HG03457 (cell line): Measurements from ENCODE around the gene ANXA2.
"Not testable (repeated sequence)": the region's sequence is repeated elsewhere in the genome, so short reads cannot be mapped to it uniquely, and the experiment has no call there.

Experiments
- ATAC-seq: cut with Tn5 transposase; IDR thresholded peaks from one replicate; pipeline ENCODE4 v1.9.1; 2021; ENCODE audit warnings: moderate number of reproducible peaks; ENCODE audit not compliant: unreplicated experiment

The ANXA2 gene

GRCh38 chr15:60346653-60347052 is 51.1 kb downstream of the ANXA2 start:
- no peak for ATAC-seq

DNA sequence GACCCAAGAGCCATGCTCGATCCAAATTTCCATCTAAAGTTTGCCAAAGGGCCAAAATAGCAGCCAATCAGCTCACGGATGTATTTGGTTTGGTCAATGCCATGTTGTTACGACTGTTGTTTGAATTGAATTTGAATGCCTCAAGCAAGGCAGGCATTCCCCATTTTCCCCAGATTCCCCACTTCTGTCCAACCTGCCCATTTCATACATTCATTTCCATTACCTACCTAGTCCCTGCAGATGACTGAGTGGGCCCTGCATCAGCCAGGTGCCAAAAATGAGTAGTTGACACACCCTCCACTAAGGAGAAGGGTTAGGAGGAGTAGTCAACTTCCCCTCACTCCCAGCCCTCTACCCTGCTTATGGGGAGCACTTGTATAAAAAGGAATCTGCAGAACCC is 51.7 kb downstream of the ANXA2 start:
- ATAC-seq = no peak

DNA sequence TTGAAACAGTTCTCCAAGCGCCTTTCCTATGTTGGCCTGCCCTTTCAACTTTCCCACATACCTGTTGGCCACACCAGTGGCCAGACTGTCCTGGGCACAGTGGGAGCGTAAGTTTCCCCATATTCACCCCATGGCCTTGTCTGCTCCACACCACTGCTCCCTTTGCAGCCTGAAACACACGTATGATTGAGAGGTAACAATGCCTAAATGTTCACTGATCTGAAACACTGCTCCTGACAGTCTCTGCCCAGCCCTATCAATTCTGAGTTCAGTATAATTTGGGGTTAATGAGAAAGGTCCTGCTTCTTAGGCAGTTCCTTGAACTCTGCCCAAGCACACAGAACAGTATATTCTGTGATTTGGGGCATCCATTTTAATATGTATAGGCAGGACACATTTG is 52.2 kb downstream of the ANXA2 start:
- no peak for ATAC-seq

DNA sequence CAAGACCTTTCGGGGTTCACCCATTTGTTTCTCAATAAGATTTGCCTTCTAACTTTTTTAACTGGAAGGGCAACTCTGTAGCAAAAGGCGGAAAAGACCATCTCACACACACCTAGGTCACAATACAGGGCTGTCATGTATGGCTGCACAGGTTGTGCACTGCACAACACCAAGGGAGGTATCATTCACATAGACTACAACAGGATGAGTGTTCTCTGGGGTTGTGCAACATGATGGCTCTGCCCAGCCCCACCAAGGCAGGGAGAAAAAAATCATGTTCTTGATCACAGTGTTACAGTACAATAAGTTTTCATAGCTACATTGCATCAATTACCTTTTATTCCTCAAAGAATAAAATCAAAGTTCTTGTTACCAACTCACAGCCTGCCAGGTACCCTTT is 52.8 kb downstream of the ANXA2 start:
- ATAC-seq = no peak

DNA sequence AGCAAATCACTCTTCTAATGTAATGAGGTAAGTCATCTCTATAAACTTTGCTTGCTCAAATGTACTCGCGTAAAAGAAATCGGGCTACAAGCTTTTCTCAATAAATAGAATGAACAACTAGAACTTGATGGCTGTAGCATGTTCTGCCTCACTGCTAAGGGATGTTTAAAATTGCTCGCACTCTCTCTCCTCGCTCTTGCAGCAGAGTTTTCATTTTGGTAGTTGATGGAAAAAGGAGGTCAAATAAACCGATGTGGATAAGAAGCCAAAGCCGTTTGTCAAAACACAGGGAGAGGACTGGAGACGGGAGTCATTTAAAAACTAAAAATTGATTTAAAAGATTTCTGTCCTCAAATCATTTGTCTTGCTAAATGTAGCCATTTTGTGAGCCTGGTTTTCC is 53.3 kb downstream of the ANXA2 start:
- ATAC-seq = no peak

GRCh38 chr15:60343221-60343970 is 54.4 kb downstream of the ANXA2 start:
- no peak for ATAC-seq

DNA sequence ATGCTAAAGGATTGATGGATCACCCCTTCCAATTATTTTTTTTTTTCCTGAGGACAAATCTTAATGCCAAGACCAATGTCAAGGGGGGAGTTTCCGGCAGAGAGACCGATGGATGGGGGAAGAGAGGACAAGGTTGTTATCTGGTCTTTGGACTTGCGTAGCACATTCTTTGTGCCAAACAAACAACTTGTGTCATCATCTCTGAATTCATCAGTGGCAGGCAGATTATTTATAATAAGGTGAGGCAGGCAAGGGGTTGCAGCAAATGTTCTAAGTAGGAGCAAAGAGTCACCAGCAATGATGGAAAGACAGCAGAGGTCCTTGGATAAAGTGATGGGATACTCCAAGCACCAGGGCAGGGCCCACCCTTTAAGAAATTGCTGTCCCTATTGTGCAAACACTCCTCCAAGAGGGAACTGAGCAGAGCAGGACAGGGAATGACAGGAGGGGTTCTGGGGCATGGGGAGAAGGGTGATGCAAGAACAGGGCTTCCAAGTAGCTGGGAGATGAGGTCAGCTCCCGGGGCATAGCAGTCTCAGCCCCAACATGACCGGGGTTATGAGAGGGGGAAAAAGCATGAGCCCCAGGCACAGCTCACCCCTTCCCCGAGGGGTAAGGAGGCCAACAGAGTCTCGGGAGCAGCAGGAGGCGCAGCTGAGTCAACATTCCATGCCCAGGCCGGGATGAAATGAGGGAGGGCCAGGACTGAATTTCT is 57.4 kb downstream of the ANXA2 start:
- no peak for ATAC-seq

DNA sequence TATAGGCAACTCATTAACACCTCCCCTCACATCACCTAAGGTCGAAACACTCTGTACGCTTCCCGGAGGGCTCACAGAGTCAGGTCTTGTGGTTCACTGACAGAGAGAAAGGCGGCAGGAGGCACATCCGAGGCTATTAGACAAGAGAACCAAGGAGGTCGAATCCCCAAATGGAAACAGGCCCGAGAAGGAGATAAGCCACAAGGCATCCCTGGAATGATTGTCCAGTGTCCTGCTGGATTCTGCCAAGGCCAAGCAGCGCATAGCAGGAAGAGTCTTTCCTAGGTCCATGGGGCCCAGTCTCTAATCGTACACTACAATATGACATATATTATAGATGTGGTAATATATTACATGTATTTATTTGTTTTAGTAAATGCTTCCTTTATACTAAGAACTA is 58.5 kb downstream of the ANXA2 start:
- no peak for ATAC-seq

GRCh38 chr15:60338810-60339209 is 59.0 kb downstream of the ANXA2 start:
- no peak for ATAC-seq

DNA sequence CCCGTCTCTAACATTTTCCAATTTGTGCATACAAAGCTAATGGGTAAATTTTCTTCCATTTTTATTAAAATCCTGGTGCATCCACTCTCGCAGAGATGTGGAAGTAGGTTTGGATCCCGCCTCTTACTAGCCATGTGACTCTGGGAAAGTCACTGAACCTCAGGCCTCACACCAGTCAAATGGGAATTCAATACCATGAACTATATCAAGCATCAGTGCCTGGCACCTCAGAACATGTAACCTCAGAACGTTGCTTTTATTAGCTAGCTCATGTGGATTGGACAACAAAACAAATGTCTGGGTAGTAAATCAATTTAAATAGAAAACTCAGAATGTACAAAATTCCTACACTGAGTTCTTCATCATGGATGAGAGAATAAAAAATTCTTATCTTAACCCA is 60.7 kb downstream of the ANXA2 start:
- ATAC-seq = no peak

GRCh38 chr15:60335296-60335695 is 62.5 kb downstream of the ANXA2 start:
- ATAC-seq = not testable (repeated sequence)

GRCh38 chr15:60328852-60329443 is 68.8 kb downstream of the ANXA2 start:
- no peak for ATAC-seq

GRCh38 chr15:60326824-60327654 is 70.7 kb downstream of the ANXA2 start:
- no peak for ATAC-seq

GRCh38 chr15:60326343-60326742 is 71.4 kb downstream of the ANXA2 start:
- no peak for ATAC-seq

DNA sequence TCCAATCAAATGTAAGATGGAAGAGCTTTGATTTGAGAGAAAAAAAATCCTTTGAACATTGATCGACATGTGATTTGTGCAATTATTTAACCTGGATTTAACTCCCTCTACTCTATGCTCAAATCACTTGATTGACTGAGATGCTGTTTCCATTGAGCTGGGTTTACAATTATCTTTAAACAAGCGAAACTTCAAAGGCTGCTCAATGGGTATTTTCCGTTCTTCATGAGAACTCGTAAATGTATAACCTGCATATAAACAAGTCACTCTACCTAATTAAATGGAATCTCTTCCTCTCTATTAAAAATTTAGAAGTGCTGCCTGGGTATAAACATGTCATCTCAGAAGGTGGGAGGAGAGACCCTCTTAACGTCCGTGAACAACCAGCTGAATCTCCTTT is 71.9 kb downstream of the ANXA2 start:
- ATAC-seq = no peak

- ATAC-seq = no peak
Measured at GRCh38 chr15:60324706-60325438, 72.9 kb downstream of the ANXA2 start.

GRCh38 chr15:60323322-60323721 is 74.5 kb downstream of the ANXA2 start:
- ATAC-seq = no peak

DNA sequence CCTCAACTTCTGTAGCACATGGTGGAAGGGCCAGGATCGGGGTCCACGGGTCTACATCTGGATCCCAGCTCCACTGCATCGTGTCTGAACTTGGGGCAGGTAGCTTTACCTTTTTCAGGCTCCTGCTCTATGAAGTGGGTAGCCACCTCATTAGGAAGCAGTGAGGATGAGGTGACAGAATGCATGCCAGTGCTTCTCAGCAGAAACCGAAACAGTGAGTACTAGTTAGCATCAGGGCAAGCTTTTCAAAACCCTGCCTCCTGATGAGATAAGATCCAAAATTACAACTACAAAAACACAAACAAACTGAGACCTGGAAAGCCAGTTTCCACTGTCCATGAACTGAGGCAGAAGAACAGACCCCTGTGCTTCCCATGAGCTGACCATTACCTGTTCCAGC is 77.4 kb downstream of the ANXA2 start:
- ATAC-seq = no peak

GRCh38 chr15:60318216-60318867 is 79.4 kb downstream of the ANXA2 start:
- no peak for ATAC-seq

DNA sequence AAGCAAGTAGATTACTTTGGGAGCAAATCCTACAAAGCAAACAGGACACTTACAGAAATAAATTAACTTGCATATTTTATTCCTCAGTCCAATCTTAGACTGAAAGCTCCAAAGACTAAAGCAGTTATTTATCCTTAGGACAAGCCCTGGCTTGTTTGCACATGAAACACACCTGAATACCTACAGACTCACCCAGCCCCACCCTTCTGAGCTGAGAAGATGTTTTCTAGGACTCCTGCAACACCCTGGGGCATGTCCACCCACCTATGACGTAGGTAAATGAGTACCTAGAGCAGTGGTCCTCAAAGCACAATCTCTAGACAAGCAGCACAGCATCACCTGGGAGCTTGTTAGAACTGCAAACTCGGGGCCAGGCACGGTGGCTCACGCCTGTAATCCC is 80.8 kb downstream of the ANXA2 start:
- no peak for ATAC-seq
